Neural progenitor cell (in vitro differentiated cells): ENCODE results near the gene CDCA3. TPM values are rescaled to one million over a fixed set of nuclear protein-coding genes. Genes with fewer than 3 reads are reported as not detected.

Experiments
- DNase-seq: peaks from one replicate; pipeline ENCODE4 v3.0.0-alpha.2; 2016; ENCODE audit warnings: low spot score
- H2AFZ ChIP-seq: fragments of 200-600 bp; sonication (generic); replicated peaks from 2 replicates; pipeline ENCODE4 v1.6.1; 2016; ENCODE audit warnings: antibody characterized with exemption
- H3F3A ChIP-seq: fragments of 200-600 bp; sonication (generic); 2 replicates; pipeline ENCODE4 v1.6.1; 2016; ENCODE audit warnings: antibody characterized with exemption, low read depth
- H3K27ac ChIP-seq: fragments of 200-600 bp; sonication (generic); 2 replicates; pipeline ENCODE4 v1.5.1; 2016; ENCODE audit warnings: mild to moderate bottlenecking
- H3K27me3 ChIP-seq: fragments of 200-600 bp; sonication (generic); 2 replicates; pipeline ENCODE4 v1.6.1; 2016; ENCODE audit warnings: mild to moderate bottlenecking, moderate library complexity
- H3K36me3 ChIP-seq: fragments of 200-600 bp; sonication (generic); 2 replicates; pipeline ENCODE4 v1.5.1; 2016
- H3K4me1 ChIP-seq: fragments of 200-600 bp; sonication (generic); 2 replicates; pipeline ENCODE4 v1.6.1; 2016; ENCODE audit warnings: mixed run types
- H3K4me2 ChIP-seq: fragments of 200-600 bp; sonication (generic); 2 replicates; pipeline ENCODE4 v1.6.1; 2016
- H3K4me3 ChIP-seq: fragments of 200-600 bp; sonication (generic); 2 replicates; pipeline ENCODE4 v1.5.1; 2016
- H3K79me2 ChIP-seq: fragments of 200-600 bp; sonication (generic); 2 replicates; pipeline ENCODE4 v1.6.1; 2016; ENCODE audit warnings: low read depth
- H3K9ac ChIP-seq: fragments of 200-600 bp; sonication (generic); 2 replicates; pipeline ENCODE4 v1.6.1; 2016
- H3K9me3 ChIP-seq: fragments of 200-600 bp; sonication (generic); 2 replicates; pipeline ENCODE4 v1.5.1; 2016; ENCODE audit warnings: low read depth
- H4K20me1 ChIP-seq: fragments of 200-600 bp; sonication (generic); 2 replicates; pipeline ENCODE4 v1.6.1; 2016; ENCODE audit warnings: low read depth
- H3K27ac Mint-ChIP-seq: 3 replicates; pipeline ENCODE4 v1.8.0; 2021; ENCODE audit warnings: mixed read lengths
- H3K27me3 Mint-ChIP-seq: 2 replicates; pipeline ENCODE4 v1.8.0; 2022; ENCODE audit warnings: low read depth, mild to moderate bottlenecking, inconsistent platforms, moderate library complexity, mixed read lengths; ENCODE audit not compliant: insufficient read depth
- H3K36me3 Mint-ChIP-seq: 3 replicates; pipeline ENCODE4 v1.8.0; 2021; ENCODE audit warnings: mixed read lengths
- H3K4me1 Mint-ChIP-seq: 3 replicates; pipeline ENCODE4 v1.8.0; 2021; ENCODE audit warnings: mixed read lengths
- H3K4me3 Mint-ChIP-seq: 3 replicates; pipeline ENCODE4 v1.8.0; 2021; ENCODE audit warnings: mild to moderate bottlenecking, moderate library complexity, mixed read lengths
- H3K9me3 Mint-ChIP-seq: 3 replicates; pipeline ENCODE4 v1.8.0; 2020; ENCODE audit warnings: mixed read lengths
- CTCF ChIP-seq: fragments of 200-600 bp; sonication (generic); IDR thresholded peaks from 2 replicates; pipeline ENCODE4 v1.5.1; 2017; ENCODE audit warnings: antibody characterized with exemption, mild to moderate bottlenecking
- EZH2 ChIP-seq: fragments of 200-600 bp; sonication (generic); IDR thresholded peaks from 2 replicates; pipeline ENCODE4 v1.6.1; 2017; ENCODE audit warnings: antibody characterized with exemption, mild to moderate bottlenecking, moderate library complexity
- EZH2phosphoT487 ChIP-seq: fragments of 200-600 bp; sonication (generic); IDR thresholded peaks from 2 replicates; pipeline ENCODE4 v1.6.1; 2017; ENCODE audit warnings: antibody characterized with exemption
- total RNA-seq: library from RNA; depleted of rRNA; stranded (reverse); fragments of >200 nt; gene quantifications from 2 replicates; pipeline ENCODE4 v1.2.3, GENCODE V29; 2015; ENCODE audit warnings: low replicate concordance

CDCA3 gene
- total RNA-seq, 1 donor from 2014 or later: 62.1 TPM

GRCh38 chr12:6855322-6855721, 4.2 kb upstream of the CDCA3 start:
- Histone ChIP-seq H3K4me3 (no peak overlapping the region), H3K79me2 (peaks cover 35% of the 10 kb centered on the region), H3K4me2 (no peak overlapping the region), H3K4me1 (peaks cover 10% of the 10 kb centered on the region), H2AFZ (no peak overlapping the region), H3K9me3 (no peaks in the 10 kb centered on the region), H3K36me3 (peaks cover 4% of the 10 kb centered on the region), H3F3A (peaks cover 23% of the 10 kb centered on the region), H3K9ac (no peak overlapping the region), H3K27me3 (no peaks in the 10 kb centered on the region), H4K20me1 (peaks cover 15% of the 10 kb centered on the region), H3K27ac (no peak overlapping the region)
- peaks cover 5% of the 10 kb centered on the region for H3K27me3 Mint-ChIP-seq
- H3K4me3 Mint-ChIP-seq: no peak overlapping the region
- peaks cover 19% of the 10 kb centered on the region for H3K4me1 Mint-ChIP-seq
- no peak overlapping the region for H3K27ac Mint-ChIP-seq
- no peaks in the 10 kb centered on the region for H3K9me3 Mint-ChIP-seq
- DNase-seq: no peak
- H3K36me3 Mint-ChIP-seq: peaks cover 27% of the 10 kb centered on the region
- no peak for TF ChIP-seq CTCF
- TF ChIP-seq EZH2phosphoT487: no peak
- no peak for TF ChIP-seq EZH2

- Mint-ChIP-seq H3K27ac (peak overlapping the region; percentile 47), H3K27me3 (peaks cover 7% of the 10 kb centered on the region), H3K36me3 (peaks cover 29% of the 10 kb centered on the region), H3K9me3 (no peaks in the 10 kb centered on the region), H3K4me3 (peak overlapping the region; percentile 93), H3K4me1 (peaks cover 32% of the 10 kb centered on the region)
- Histone ChIP-seq H3K4me2 (no peak overlapping the region), H3K4me1 (peaks cover 19% of the 10 kb centered on the region), H3K4me3 (no peak overlapping the region), H3K79me2 (peaks cover 48% of the 10 kb centered on the region), H3K27ac (no peak overlapping the region), H3K9me3 (no peaks in the 10 kb centered on the region), H4K20me1 (peaks cover 28% of the 10 kb centered on the region), H2AFZ (no peak overlapping the region), H3K27me3 (no peaks in the 10 kb centered on the region), H3K36me3 (peaks cover 4% of the 10 kb centered on the region), H3K9ac (no peak overlapping the region), H3F3A (peaks cover 25% of the 10 kb centered on the region)
- no peak for DNase-seq
- TF ChIP-seq EZH2phosphoT487: no peak
- TF ChIP-seq EZH2: no peak
- TF ChIP-seq CTCF: no peak
These were observed 3.0 kb upstream of the CDCA3 start for GRCh38 chr12:6854036-6854435.

GRCh38 chr12:6853626-6854025, 2.5 kb upstream of the CDCA3 start:
- no peak overlapping the region for H3K9ac ChIP-seq

More at GRCh38 chr12:6853626-6854025, 2.5 kb upstream of the CDCA3 start:
- no peaks in the 10 kb centered on the region for H3K9me3 ChIP-seq
- peaks cover 28% of the 10 kb centered on the region for H3F3A ChIP-seq
- H3K27me3 Mint-ChIP-seq: peaks cover 7% of the 10 kb centered on the region
- no peak overlapping the region for H3K27ac ChIP-seq
- peaks cover 19% of the 10 kb centered on the region for H3K4me1 ChIP-seq
- peak overlapping the region; percentile 8 for H3K27ac Mint-ChIP-seq
- H3K79me2 ChIP-seq: peaks cover 51% of the 10 kb centered on the region
- H3K4me3 Mint-ChIP-seq: peak overlapping the region; percentile 93
- peaks cover 32% of the 10 kb centered on the region for H4K20me1 ChIP-seq
- H3K4me3 ChIP-seq: peak overlapping the region; percentile 73
- TF ChIP-seq EZH2 (no peak), CTCF (no peak), EZH2phosphoT487 (no peak)
- no peak for DNase-seq
- H3K36me3 Mint-ChIP-seq: peaks cover 31% of the 10 kb centered on the region
- H3K27me3 ChIP-seq: no peaks in the 10 kb centered on the region
- H3K9me3 Mint-ChIP-seq: no peaks in the 10 kb centered on the region
- no peak overlapping the region for H2AFZ ChIP-seq
- H3K4me1 Mint-ChIP-seq: peaks cover 33% of the 10 kb centered on the region
- H3K36me3 ChIP-seq: peaks cover 4% of the 10 kb centered on the region
- H3K4me2 ChIP-seq: peak overlapping the region; percentile 82
